CD14-positive monocyte (primary cell): Measurements from ENCODE around the gene TACC3. TPM values are rescaled to one million over a fixed set of nuclear protein-coding genes. Genes with fewer than 3 reads are reported as not detected.
A peak's percentile ranks its signal among the peaks of the same experiment; 100 is the strongest.

Source experiments
- DNase-seq, 3 donors: peaks; one replicate each; pipeline ENCODE4 v3.0.0-alpha.2; 2011 to 2022
- H2AFZ ChIP-seq: 2 replicates; pipeline ENCODE4 v1.6.0; 2012; ENCODE audit warnings: mild to moderate bottlenecking, low read depth, low read length, inconsistent platforms; ENCODE audit not compliant: insufficient read depth, poor library complexity, severe bottlenecking
- H3K27ac ChIP-seq, 2 donors: 1 replicate in 1 of 2; 2 replicates in 1 of 2; pipeline ENCODE4 v1.5.1; 2012 to 2013; ENCODE audit warnings: low read length in 2 of 2, control low read depth in 1 of 2, inconsistent platforms in 1 of 2, low read depth in 1 of 2, mild to moderate bottlenecking in 1 of 2
- H3K27me3 ChIP-seq, 2 donors: one replicate each; pipeline versions ENCODE4 v1.6.0 to v1.6.1; 2011 to 2013; ENCODE audit warnings: low read length in 2 of 2; ENCODE audit not compliant: control insufficient read depth in 2 of 2, insufficient read depth in 2 of 2
- H3K36me3 ChIP-seq, 2 donors: replicated peaks in 1 of 2; 1 replicate in 1 of 2; 2 replicates in 1 of 2; pipeline versions ENCODE4 v1.5.1 to v1.6.1; 2012 to 2013; ENCODE audit warnings: low read length in 2 of 2, control low read depth in 1 of 2, inconsistent platforms in 1 of 2, mild to moderate bottlenecking in 1 of 2; ENCODE audit not compliant: insufficient read depth in 2 of 2, control insufficient read depth in 1 of 2
- H3K4me1 ChIP-seq, 2 donors: 1 replicate in 1 of 2; 2 replicates in 1 of 2; pipeline versions ENCODE4 v1.5.1 to v1.6.1; 2012 to 2013; ENCODE audit warnings: low read length in 2 of 2, control low read depth in 1 of 2, inconsistent platforms in 1 of 2, mild to moderate bottlenecking in 1 of 2, moderate library complexity in 1 of 2; ENCODE audit not compliant: insufficient read depth in 2 of 2, control insufficient read depth in 1 of 2
- H3K4me2 ChIP-seq: replicated peaks from 2 replicates; pipeline ENCODE3; 2012; ENCODE audit warnings: low read length, moderate library complexity, mild to moderate bottlenecking; ENCODE audit not compliant: poor library complexity, severe bottlenecking; ENCODE audit errors: extremely low read depth
- H3K4me3 ChIP-seq, 3 experiments: fragments of 200-600 bp in 1 of 3; sonication (generic) in 1 of 3; replicated peaks in 1 of 3; 1 replicate in 2 of 3; 2 replicates in 1 of 3; pipeline ENCODE4 v1.5.1; 2011 to 2013; ENCODE audit warnings: low read length in 3 of 3, mild to moderate bottlenecking in 3 of 3, control low read depth in 2 of 3, low read depth in 2 of 3, inconsistent platforms in 1 of 3, moderate library complexity in 1 of 3
- H3K79me2 ChIP-seq: 2 replicates; pipeline ENCODE4 v1.6.0; 2012; ENCODE audit warnings: mild to moderate bottlenecking, control low read depth, inconsistent platforms, low read length, moderate library complexity; ENCODE audit not compliant: insufficient read depth
- H3K9ac ChIP-seq: 2 replicates; pipeline ENCODE4 v1.6.0; 2017; ENCODE audit warnings: low read length, mild to moderate bottlenecking; ENCODE audit not compliant: insufficient read depth, poor library complexity, severe bottlenecking
- H3K9me3 ChIP-seq, 2 donors: replicated peaks in 1 of 2; 1 replicate in 1 of 2; 2 replicates in 1 of 2; pipeline versions ENCODE4 v1.5.1 to v1.6.1; 2012 to 2013; ENCODE audit warnings: low read length in 2 of 2, control low read depth in 1 of 2; ENCODE audit not compliant: control insufficient read depth in 1 of 2, insufficient read depth in 1 of 2
- H4K20me1 ChIP-seq: 2 replicates; pipeline ENCODE4 v1.6.0; 2012; ENCODE audit warnings: mild to moderate bottlenecking, low read length, control low read depth, moderate library complexity; ENCODE audit not compliant: insufficient read depth
- H3K27ac Mint-ChIP-seq, 7 donors: one replicate each; pipeline ENCODE4 v1.8.0; 2020; ENCODE audit warnings: mild to moderate bottlenecking in 7 of 7, mixed read lengths in 7 of 7, moderate library complexity in 6 of 7, inconsistent platforms in 2 of 7
- H3K27me3 Mint-ChIP-seq, 3 donors: one replicate each; pipeline ENCODE4 v1.8.0; 2021 to 2022; ENCODE audit warnings: low read depth in 3 of 3, mild to moderate bottlenecking in 3 of 3, mixed read lengths in 3 of 3, moderate library complexity in 3 of 3, inconsistent platforms in 1 of 3
- H3K36me3 Mint-ChIP-seq, 2 donors: one replicate each; pipeline ENCODE4 v1.8.0; 2020; ENCODE audit warnings: mixed read lengths in 2 of 2, inconsistent platforms in 1 of 2, mild to moderate bottlenecking in 1 of 2
- H3K4me1 Mint-ChIP-seq: one replicate; pipeline ENCODE4 v1.8.0; 2020; ENCODE audit warnings: mild to moderate bottlenecking, mixed read lengths
- H3K4me3 Mint-ChIP-seq, 2 donors: one replicate each; pipeline ENCODE4 v1.8.0; 2020; ENCODE audit warnings: mild to moderate bottlenecking in 2 of 2, mixed read lengths in 2 of 2, moderate library complexity in 1 of 2
- H3K9me3 Mint-ChIP-seq, 7 donors: one replicate each; pipeline ENCODE4 v1.8.0; 2020 to 2022; ENCODE audit warnings: mixed read lengths in 7 of 7, mild to moderate bottlenecking in 6 of 7, moderate library complexity in 6 of 7, inconsistent platforms in 2 of 7
- WGBS: methylation state at CpG from one replicate; pipeline ENCODE4 v1.1.5; 2013; ENCODE audit warnings: missing lambda C conversion rate; ENCODE audit not compliant: insufficient coverage; 5-methylcytosine and 5-hydroxymethylcytosine counted together
- intact Hi-C, 2 donors: fragments of 100-400 bp; cut with micrococcal nuclease; formaldehyde crosslinking; loops; one replicate each; pipeline versions ENCODE4 v1.15.0 to v1.15.1; 2023
- polyA plus RNA-seq, 3 donors: library from polyadenylated mRNA; depleted of rRNA in 1 of 3; unstranded in 2 of 3; stranded (reverse) in 1 of 3; fragments of 300-500 nt in 2 of 3; fragments of >200 nt in 1 of 3; fragmentation: Illumina TruSeq in 2 of 3; gene quantifications; 1 replicate in 2 of 3; 2 replicates in 1 of 3; pipeline ENCODE4 v1.2.3, GENCODE V29; 2012 to 2021
- TF ChIP-seq, protein P1 (sequence below): fragments of 200-600 bp; IDR thresholded peaks from one replicate; pipeline ENCODE4 v1.8.0; 2022; ENCODE audit warnings: antibody characterized with exemption, mild to moderate bottlenecking

TACC3 gene
- polyA plus RNA-seq, 3 donors, result 43.7 to 84.2 (median 56.6) TPM

DNA sequence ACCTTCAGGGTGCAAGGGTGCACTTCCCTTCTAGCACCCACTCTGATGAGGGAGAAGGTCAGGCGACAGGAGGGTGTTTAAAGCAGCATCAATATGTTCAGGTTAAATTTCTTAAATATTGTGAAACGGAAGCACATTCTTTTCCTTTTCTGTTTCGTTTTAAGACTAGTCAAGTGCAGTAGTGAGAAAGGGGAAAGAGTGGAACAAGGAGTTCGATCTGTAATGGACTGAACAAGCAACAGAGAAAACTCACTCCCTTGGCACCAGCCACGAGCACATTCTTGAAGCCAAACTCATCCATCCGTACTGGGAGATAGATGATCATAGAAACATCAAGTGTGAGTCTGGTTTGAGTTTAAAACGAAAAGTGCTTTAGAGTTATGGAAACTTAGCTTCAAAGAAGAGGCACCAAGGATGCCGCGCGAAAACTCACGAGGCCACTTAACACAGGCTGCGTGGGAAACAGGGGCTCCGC is 38.0 kb upstream of the TACC3 start:
- intact Hi-C loops, result loop anchor here (5.0 kb wide), 2 partner anchors 101 to 189 kb away; partner anchors contain the start of gene NSD2 (in 1 of the 2)
- peak in 1 of 3 donors; percentile 13 for DNase-seq
- peaks cover 0 to 5% (median 1%) of the 10 kb centered on the region in 3 donors for H3K27me3 Mint-ChIP-seq
- peak overlapping the region; percentile 96 for H3K4me2 ChIP-seq
- peak overlapping the region; percentile 41 to 78 (median 73) for H3K4me3 ChIP-seq
- TF ChIP-seq, protein P1, sequence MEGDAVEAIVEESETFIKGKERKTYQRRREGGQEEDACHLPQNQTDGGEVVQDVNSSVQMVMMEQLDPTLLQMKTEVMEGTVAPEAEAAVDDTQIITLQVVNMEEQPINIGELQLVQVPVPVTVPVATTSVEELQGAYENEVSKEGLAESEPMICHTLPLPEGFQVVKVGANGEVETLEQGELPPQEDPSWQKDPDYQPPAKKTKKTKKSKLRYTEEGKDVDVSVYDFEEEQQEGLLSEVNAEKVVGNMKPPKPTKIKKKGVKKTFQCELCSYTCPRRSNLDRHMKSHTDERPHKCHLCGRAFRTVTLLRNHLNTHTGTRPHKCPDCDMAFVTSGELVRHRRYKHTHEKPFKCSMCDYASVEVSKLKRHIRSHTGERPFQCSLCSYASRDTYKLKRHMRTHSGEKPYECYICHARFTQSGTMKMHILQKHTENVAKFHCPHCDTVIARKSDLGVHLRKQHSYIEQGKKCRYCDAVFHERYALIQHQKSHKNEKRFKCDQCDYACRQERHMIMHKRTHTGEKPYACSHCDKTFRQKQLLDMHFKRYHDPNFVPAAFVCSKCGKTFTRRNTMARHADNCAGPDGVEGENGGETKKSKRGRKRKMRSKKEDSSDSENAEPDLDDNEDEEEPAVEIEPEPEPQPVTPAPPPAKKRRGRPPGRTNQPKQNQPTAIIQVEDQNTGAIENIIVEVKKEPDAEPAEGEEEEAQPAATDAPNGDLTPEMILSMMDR, result no peak
- peaks cover 0 to 1% (median 0%) of the 10 kb centered on the region in 7 donors for H3K9me3 Mint-ChIP-seq
- H3K9ac ChIP-seq, result peak overlapping the region; percentile 67
- WGBS, result 7% methylated on average over 9 of the region's 13 CpGs
- H3K9me3 ChIP-seq, result no peaks in the 10 kb centered on the region
- H3K36me3 ChIP-seq, result no peaks in the 10 kb centered on the region
- no peaks in the 10 kb centered on the region for H3K27me3 ChIP-seq
- H3K36me3 Mint-ChIP-seq, result no peaks in the 10 kb centered on the region
- peak overlapping the region; percentile 72 to 90 (median 80) for H3K27ac Mint-ChIP-seq
- H3K4me1 ChIP-seq, result peaks cover 16 to 23% of the 10 kb centered on the region in 2 donors
- H3K4me1 Mint-ChIP-seq, result peaks cover 15% of the 10 kb centered on the region
- H4K20me1 ChIP-seq, result no peaks in the 10 kb centered on the region
- no peaks in the 10 kb centered on the region for H3K79me2 ChIP-seq
- H3K27ac ChIP-seq, result peak overlapping the region in 1 of 2 donors; percentile 58
- H2AFZ ChIP-seq, result peak overlapping the region; percentile 89
- peak overlapping the region; percentile 88 to 94 for H3K4me3 Mint-ChIP-seq

DNA sequence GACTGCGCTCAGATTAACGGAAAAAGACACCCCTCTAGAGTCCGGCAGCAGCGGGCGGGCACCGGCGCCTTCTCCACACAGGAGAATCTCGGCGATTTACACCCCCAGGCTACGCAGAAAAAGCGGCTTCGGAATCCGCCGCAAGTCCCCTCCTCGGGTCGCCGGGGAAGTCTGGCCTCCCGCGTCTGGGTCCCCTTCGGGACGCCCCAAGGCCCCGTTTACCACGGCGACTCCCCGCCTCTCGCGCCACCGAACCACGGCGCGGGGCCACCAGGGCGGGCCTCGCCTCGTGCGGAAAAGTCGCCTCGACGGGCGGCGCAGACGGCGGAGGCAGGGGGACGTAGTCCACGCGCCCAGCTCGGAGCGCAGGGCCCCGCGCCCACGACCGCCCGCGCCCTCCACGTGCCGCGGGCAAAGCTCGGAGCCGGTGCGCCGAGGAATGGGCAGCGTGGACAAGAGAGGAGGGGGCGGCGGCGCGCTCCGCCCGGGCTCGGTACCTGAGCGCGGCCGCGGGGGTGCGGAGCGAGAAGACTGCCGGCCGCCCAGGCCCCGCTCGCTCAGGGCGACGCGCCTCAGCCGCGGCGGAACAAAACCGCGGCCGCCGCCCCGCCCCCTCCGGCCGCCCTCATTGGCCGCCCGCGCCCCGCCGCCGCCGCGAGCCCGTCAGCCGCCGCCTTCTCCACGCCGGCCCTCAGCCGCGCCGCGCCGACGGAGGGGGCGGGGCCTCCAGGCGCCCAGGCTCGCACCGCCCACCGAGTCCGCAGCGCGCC is 37.4 kb upstream of the TACC3 start, which contains the start of gene FAM53A:
TSS of gene FAM53A (minus strand) at position 578 of the 770 bp plus-strand sequence. CDS start 15,572 bp downstream, outside the sequence.
- DNase-seq, result peak; percentile 80 to 90 (median 87)
- Histone ChIP-seq H3K4me1 (peaks cover 16 to 23% of the 10 kb centered on the region in 2 donors), H2AFZ (peak within 1 kb of the TSS; percentile 89), H3K9ac (peak within 1 kb of the TSS; percentile 67), H3K27ac (peak within 1 kb of the TSS in 1 of 2 donors; percentile 58), H4K20me1 (no peaks in the 10 kb centered on the region), H3K4me3 (peak within 1 kb of the TSS; percentile 41 to 78 (median 73)), H3K27me3 (no peaks in the 10 kb centered on the region), H3K79me2 (no peaks in the 10 kb centered on the region), H3K36me3 (no peaks in the 10 kb centered on the region), H3K4me2 (peak within 1 kb of the TSS; percentile 96), H3K9me3 (no peaks in the 10 kb centered on the region)
- Mint-ChIP-seq H3K27me3 (peaks cover 0 to 5% (median 1%) of the 10 kb centered on the region in 3 donors), H3K27ac (peak within 1 kb of the TSS; percentile 72 to 90 (median 80)), H3K4me3 (peak within 1 kb of the TSS; percentile 88 to 94), H3K4me1 (peaks cover 15% of the 10 kb centered on the region), H3K36me3 (peaks cover 0 to under 1% of the 10 kb centered on the region in 2 donors), H3K9me3 (peaks cover 0 to 1% (median 0%) of the 10 kb centered on the region in 7 donors)
- intact Hi-C loops, result loop anchor here (2.0 to 5.0 kb wide), 3 partner anchors 29 to 188 kb away; partner anchors contain the start of genes NSD2 (in 1 of the 2) and SLBP (in 1 of the 2)
- under 1% methylated on average over 116 of the region's 118 CpGs for WGBS
- TF ChIP-seq, protein P1, result no peak
